Neural progenitor cell (in vitro differentiated cells): ENCODE data around the gene PPP2R3A.

Experiments used
- CTCF ChIP-seq: fragments of 200-600 bp; sonication (generic); IDR thresholded peaks from 2 replicates; pipeline ENCODE4 v1.5.1; 2017; ENCODE audit warnings: antibody characterized with exemption, mild to moderate bottlenecking
- EZH2 ChIP-seq: fragments of 200-600 bp; sonication (generic); IDR thresholded peaks from 2 replicates; pipeline ENCODE4 v1.6.1; 2017; ENCODE audit warnings: antibody characterized with exemption, mild to moderate bottlenecking, moderate library complexity

GRCh38 chr3:135992072-135992471, 26.5 kb downstream of the PPP2R3A start:
- TF ChIP-seq CTCF: no peak
- no peak for TF ChIP-seq EZH2
